ENCODE measurements around the gene CFAP47.
"Not testable (repeated sequence)": the region's sequence is repeated elsewhere in the genome, so short reads cannot be mapped to it uniquely, and the experiment has no call there.

CFAP47 gene

GRCh38 chrX:36199928-36200327, 280.4 kb downstream of the CFAP47 start:
- Histone ChIP-seq H3K27me3 (ENCODE audit: control insufficient read depth in 3 of 3, insufficient read depth in 3 of 3, low read depth in 1 of 3, low read length in 3 of 3) (no peaks in the 10 kb centered on the region), H4K8ac (ENCODE audit: low read depth, low read length) (no peak overlapping the region), H3K4me3 (ENCODE audit: low read length in 2 of 2) (no peak overlapping the region), H3K4me1 (ENCODE audit: control insufficient read depth in 2 of 2, insufficient read depth in 1 of 2, low read depth in 1 of 2, low read length in 2 of 2) (no peaks in the 10 kb centered on the region), H2BK15ac (ENCODE audit: low read length) (no peak overlapping the region), H2AFZ (ENCODE audit: low read length) (no peak overlapping the region), H3K4me2 (ENCODE audit: insufficient read depth, low read length, poor library complexity, severe bottlenecking) (no peak overlapping the region), H2BK5ac (ENCODE audit: low read length) (no peak overlapping the region), H3K23ac (ENCODE audit: low read depth, low read length, poor library complexity) (no peak overlapping the region), H3K36me3 (replicated peaks in 1 of 2; ENCODE audit: control insufficient read depth in 2 of 2, insufficient read depth in 2 of 2, low read length in 2 of 2) (no peaks in the 10 kb centered on the region), H3K9ac (ENCODE audit: low read depth, low read length, poor library complexity) (no peak overlapping the region), H3K27ac (replicated peaks; ENCODE audit: low read length) (no peak overlapping the region), H3K9me3 (replicated peaks in 1 of 2; ENCODE audit: control insufficient read depth in 2 of 2, insufficient read depth in 1 of 2, low read depth in 1 of 2, low read length in 2 of 2) (no peaks in the 10 kb centered on the region), H4K91ac (ENCODE audit: low read depth, low read length, poor library complexity) (no peak overlapping the region), H2BK12ac (ENCODE audit: low read length) (no peak overlapping the region), H3K18ac (ENCODE audit: low read length) (no peak overlapping the region), H2BK120ac (ENCODE audit: low read depth, low read length) (no peak overlapping the region), H3K4ac (ENCODE audit: low read length) (no peak overlapping the region), H2AK5ac (ENCODE audit: low read depth, low read length) (no peak overlapping the region), H3K14ac (ENCODE audit: low read length) (no peak overlapping the region), H3K79me1 (ENCODE audit: low read depth, low read length) (no peaks in the 10 kb centered on the region)
- no peak for DNase-seq (ENCODE audit: low spot score)

- Histone ChIP-seq H3K4me2 (ENCODE audit: insufficient read depth, low read length, poor library complexity, severe bottlenecking) (no peak overlapping the region), H3K36me3 (replicated peaks in 1 of 2; ENCODE audit: control insufficient read depth in 2 of 2, insufficient read depth in 2 of 2, low read length in 2 of 2) (no peaks in the 10 kb centered on the region), H3K4me1 (ENCODE audit: control insufficient read depth in 2 of 2, insufficient read depth in 1 of 2, low read depth in 1 of 2, low read length in 2 of 2) (no peaks in the 10 kb centered on the region), H2BK120ac (ENCODE audit: low read depth, low read length) (no peak overlapping the region), H3K4ac (ENCODE audit: low read length) (no peak overlapping the region), H2BK5ac (ENCODE audit: low read length) (no peak overlapping the region), H2BK15ac (ENCODE audit: low read length) (no peak overlapping the region), H3K79me1 (ENCODE audit: low read depth, low read length) (no peaks in the 10 kb centered on the region), H2AK5ac (ENCODE audit: low read depth, low read length) (no peak overlapping the region), H2AFZ (ENCODE audit: low read length) (no peak overlapping the region), H3K27ac (replicated peaks; ENCODE audit: low read length) (no peak overlapping the region), H3K18ac (ENCODE audit: low read length) (no peak overlapping the region), H3K14ac (ENCODE audit: low read length) (no peak overlapping the region), H3K9ac (ENCODE audit: low read depth, low read length, poor library complexity) (no peak overlapping the region), H4K91ac (ENCODE audit: low read depth, low read length, poor library complexity) (no peak overlapping the region), H3K4me3 (ENCODE audit: low read length in 2 of 2) (no peak overlapping the region), H3K23ac (ENCODE audit: low read depth, low read length, poor library complexity) (no peak overlapping the region), H3K9me3 (replicated peaks in 1 of 2; ENCODE audit: control insufficient read depth in 2 of 2, insufficient read depth in 1 of 2, low read depth in 1 of 2, low read length in 2 of 2) (no peaks in the 10 kb centered on the region), H4K8ac (ENCODE audit: low read depth, low read length) (no peak overlapping the region), H2BK12ac (ENCODE audit: low read length) (no peak overlapping the region), H3K27me3 (ENCODE audit: control insufficient read depth in 3 of 3, insufficient read depth in 3 of 3, low read depth in 1 of 3, low read length in 3 of 3) (no peaks in the 10 kb centered on the region)
- no peak for DNase-seq (ENCODE audit: low spot score)
- WGBS, 2 donors (ENCODE audit: extremely low coverage in 2 of 2, insufficient read length in 2 of 2, insufficient replicate concordance in 1 of 2), result no CpG with 5 or more reads among the region's 1 CpG
Measured at GRCh38 chrX:36214924-36215323, 295.4 kb downstream of the CFAP47 start.

- H3K4ac ChIP-seq (ENCODE audit: low read length), result no peak overlapping the region
- H2BK120ac ChIP-seq (ENCODE audit: low read depth, low read length), result no peak overlapping the region
- no peak overlapping the region for H4K8ac ChIP-seq (ENCODE audit: low read depth, low read length)
- H3K14ac ChIP-seq (ENCODE audit: low read length), result no peak overlapping the region
- no peak overlapping the region for H2AK5ac ChIP-seq (ENCODE audit: low read depth, low read length)
- no peak overlapping the region for H2AFZ ChIP-seq (ENCODE audit: low read length)
- no peak overlapping the region for H2BK5ac ChIP-seq (ENCODE audit: low read length)
- no peaks in the 10 kb centered on the region for H3K9me3 ChIP-seq (replicated peaks in 1 of 2; ENCODE audit: control insufficient read depth in 2 of 2, insufficient read depth in 1 of 2, low read depth in 1 of 2, low read length in 2 of 2)
- no peaks in the 10 kb centered on the region for H3K79me1 ChIP-seq (ENCODE audit: low read depth, low read length)
- H3K18ac ChIP-seq (ENCODE audit: low read length), result no peak overlapping the region
- no peak overlapping the region for H3K27ac ChIP-seq (replicated peaks; ENCODE audit: low read length)
- H3K9ac ChIP-seq (ENCODE audit: low read depth, low read length, poor library complexity), result no peak overlapping the region
- no peak overlapping the region for H3K4me2 ChIP-seq (ENCODE audit: insufficient read depth, low read length, poor library complexity, severe bottlenecking)
- H3K4me3 ChIP-seq (ENCODE audit: low read length in 2 of 2), result no peak overlapping the region
- no peaks in the 10 kb centered on the region for H3K4me1 ChIP-seq (ENCODE audit: control insufficient read depth in 2 of 2, insufficient read depth in 1 of 2, low read depth in 1 of 2, low read length in 2 of 2)
- DNase-seq (ENCODE audit: low spot score), result no peak
- no peaks in the 10 kb centered on the region for H3K36me3 ChIP-seq (replicated peaks in 1 of 2; ENCODE audit: control insufficient read depth in 2 of 2, insufficient read depth in 2 of 2, low read length in 2 of 2)
- whole genome bisulfite sequencing, 2 donors (ENCODE audit: extremely low coverage in 2 of 2, insufficient read length in 2 of 2, insufficient replicate concordance in 1 of 2), result no CpG with 5 or more reads among the region's 1 CpG
- no peak overlapping the region for H2BK12ac ChIP-seq (ENCODE audit: low read length)
- H3K27me3 ChIP-seq (ENCODE audit: control insufficient read depth in 3 of 3, insufficient read depth in 3 of 3, low read depth in 1 of 3, low read length in 3 of 3), result no peaks in the 10 kb centered on the region
- H4K91ac ChIP-seq (ENCODE audit: low read depth, low read length, poor library complexity), result no peak overlapping the region
- H2BK15ac ChIP-seq (ENCODE audit: low read length), result no peak overlapping the region
- H3K23ac ChIP-seq (ENCODE audit: low read depth, low read length, poor library complexity), result no peak overlapping the region
Measured at GRCh38 chrX:36218801-36219200, 299.3 kb downstream of the CFAP47 start.

GRCh38 chrX:36234840-36235528, 315.4 kb downstream of the CFAP47 start:
- WGBS, 2 donors (ENCODE audit: extremely low coverage in 2 of 2, insufficient read length in 2 of 2, insufficient replicate concordance in 1 of 2), result no CpG with 5 or more reads among the region's 21 CpGs
- H3K4me3 ChIP-seq (ENCODE audit: low read length in 2 of 2); H3K27me3 ChIP-seq (ENCODE audit: control insufficient read depth in 3 of 3, insufficient read depth in 3 of 3, low read depth in 1 of 3, low read length in 3 of 3); H2BK5ac ChIP-seq (ENCODE audit: low read length); H4K8ac ChIP-seq (ENCODE audit: low read depth, low read length); H3K9ac ChIP-seq (ENCODE audit: low read depth, low read length, poor library complexity); H2BK15ac ChIP-seq (ENCODE audit: low read length); H3K79me1 ChIP-seq (ENCODE audit: low read depth, low read length); H2AFZ ChIP-seq (ENCODE audit: low read length); H2AK5ac ChIP-seq (ENCODE audit: low read depth, low read length); H3K4ac ChIP-seq (ENCODE audit: low read length); H2BK12ac ChIP-seq (ENCODE audit: low read length); H3K23ac ChIP-seq (ENCODE audit: low read depth, low read length, poor library complexity); H2BK120ac ChIP-seq (ENCODE audit: low read depth, low read length); H4K91ac ChIP-seq (ENCODE audit: low read depth, low read length, poor library complexity); H3K18ac ChIP-seq (ENCODE audit: low read length); H3K9me3 ChIP-seq (replicated peaks in 1 of 2; ENCODE audit: control insufficient read depth in 2 of 2, insufficient read depth in 1 of 2, low read depth in 1 of 2, low read length in 2 of 2); H3K27ac ChIP-seq (replicated peaks; ENCODE audit: low read length); H3K14ac ChIP-seq (ENCODE audit: low read length); DNase-seq (ENCODE audit: low spot score); H3K36me3 ChIP-seq (replicated peaks in 1 of 2; ENCODE audit: control insufficient read depth in 2 of 2, insufficient read depth in 2 of 2, low read length in 2 of 2); H3K4me1 ChIP-seq (ENCODE audit: control insufficient read depth in 2 of 2, insufficient read depth in 1 of 2, low read depth in 1 of 2, low read length in 2 of 2); H3K4me2 ChIP-seq (ENCODE audit: insufficient read depth, low read length, poor library complexity, severe bottlenecking): not testable (repeated sequence)
